PC-3 (cell line): ENCODE measurements around the gene CYTH3. TPM values are rescaled to one million over a fixed set of nuclear protein-coding genes. Genes with fewer than 3 reads are reported as not detected.

Experiments used
- ATAC-seq: fragments of 200-7000 bp; cut with Tn5 transposase; 2 replicates; pipeline ENCODE4 v1.9.1; 2020; ENCODE audit warnings: mild to moderate bottlenecking, moderate library complexity
- BruUV-seq: library from RNA; stranded (reverse); fragments of 400-500 nt; replicated peaks from 2 replicates; lab custom pipeline; 2021; lab: Mats Ljungman, UMichigan
- CTCF ChIA-PET: fragments of 300-600 bp; sonication (Branson Sonifier 250); formaldehyde crosslinking; loops from one replicate; lab custom pipeline; 2022; ENCODE audit warnings: antibody characterized with exemption; lab: Charles Lee
- POLR2A ChIA-PET: fragments of 300-600 bp; sonication (Branson Sonifier 250); formaldehyde crosslinking; loops from one replicate; lab custom pipeline; 2022; ENCODE audit warnings: antibody characterized with exemption; ENCODE audit not compliant: unreplicated experiment; lab: Charles Lee
- DNase-seq: peaks from one replicate; pipeline ENCODE4 v3.0.0-alpha.2; 2015
- H2AFZ ChIP-seq: fragments of 300-600 bp; sonication (generic); 2 replicates; pipeline ENCODE4 v1.6.0; 2016; ENCODE audit warnings: antibody characterized with exemption, low read length
- H3F3A ChIP-seq: fragments of 300-600 bp; sonication (generic); one replicate; pipeline ENCODE4 v1.6.0; 2017; ENCODE audit warnings: antibody characterized with exemption, low read length, control low read depth, mild to moderate bottlenecking; ENCODE audit not compliant: unreplicated experiment
- H3K27ac ChIP-seq: fragments of 300-600 bp; sonication (generic); 2 replicates; pipeline ENCODE4 v1.5.1; 2016; ENCODE audit warnings: mild to moderate bottlenecking, low read length
- H3K27me3 ChIP-seq: fragments of 300-600 bp; sonication (generic); 2 replicates; pipeline ENCODE4 v1.6.1; 2016; ENCODE audit warnings: low read length, mixed read lengths
- H3K36me3 ChIP-seq: fragments of 300-600 bp; sonication (generic); 2 replicates; pipeline ENCODE4 v1.6.1; 2016; ENCODE audit warnings: low read depth, mixed run types, low read length, mixed read lengths
- H3K4me1 ChIP-seq: fragments of 300-600 bp; sonication (generic); 2 replicates; pipeline ENCODE4 v1.5.1; 2016; ENCODE audit warnings: low read length; ENCODE audit not compliant: insufficient read depth
- H3K4me2 ChIP-seq: fragments of 300-600 bp; sonication (generic); 2 replicates; pipeline ENCODE4 v1.6.0; 2016; ENCODE audit warnings: low read length
- H3K4me3 ChIP-seq: fragments of 300-600 bp; sonication (generic); 2 replicates; pipeline ENCODE4 v1.5.1; 2016; ENCODE audit warnings: mild to moderate bottlenecking, low read length, mixed read lengths
- H3K79me2 ChIP-seq: fragments of 300-600 bp; sonication (generic); 2 replicates; pipeline ENCODE4 v1.6.1; 2017; ENCODE audit warnings: low read length, mixed read lengths
- H3K9ac ChIP-seq: fragments of 300-600 bp; sonication (generic); 2 replicates; pipeline ENCODE4 v1.6.0; 2016; ENCODE audit warnings: mild to moderate bottlenecking, low read length
- H3K9me2 ChIP-seq: fragments of 300-600 bp; sonication (generic); replicated peaks from 2 replicates; pipeline ENCODE4 v1.6.1; 2016; ENCODE audit warnings: mixed run types, low read length, mixed read lengths
- H3K9me3 ChIP-seq: fragments of 300-600 bp; sonication (generic); 2 replicates; pipeline ENCODE4 v1.6.1; 2016; ENCODE audit warnings: low read length, mixed read lengths
- H4K20me1 ChIP-seq: fragments of 300-600 bp; sonication (generic); 2 replicates; pipeline ENCODE4 v1.6.1; 2016; ENCODE audit warnings: low read length, mixed read lengths
- EZH2 ChIP-seq: fragments of 300-600 bp; sonication (generic); IDR thresholded peaks from one replicate; pipeline ENCODE4 v1.6.1; 2017; ENCODE audit warnings: antibody characterized with exemption, mild to moderate bottlenecking, low read length; ENCODE audit not compliant: unreplicated experiment
- EZH2phosphoT487 ChIP-seq: fragments of 300-600 bp; sonication (generic); IDR thresholded peaks from 2 replicates; pipeline ENCODE4 v1.6.1; 2018; ENCODE audit warnings: mild to moderate bottlenecking, antibody characterized with exemption, low read length, borderline replicate concordance
- intact Hi-C: fragments of 100-400 bp; cut with micrococcal nuclease; formaldehyde crosslinking; loops from 2 replicates; pipeline ENCODE4 v1.9.0; 2023
- total RNA-seq: library from RNA; depleted of rRNA; stranded (reverse); fragments of >200 nt; gene quantifications from 2 replicates; pipeline ENCODE4 v1.2.3, GENCODE V29; 2014
- TF ChIP-seq, protein P1 (sequence below): fragments of 300-600 bp; sonication (generic); conservative IDR thresholded peaks from 2 replicates; pipeline ENCODE4 v1.5.1; 2017; ENCODE audit warnings: antibody characterized with exemption, low read depth, mild to moderate bottlenecking, low read length

The CYTH3 gene
- total RNA-seq, 1 experiment from 2014 or later: 23.1 TPM

DNA sequence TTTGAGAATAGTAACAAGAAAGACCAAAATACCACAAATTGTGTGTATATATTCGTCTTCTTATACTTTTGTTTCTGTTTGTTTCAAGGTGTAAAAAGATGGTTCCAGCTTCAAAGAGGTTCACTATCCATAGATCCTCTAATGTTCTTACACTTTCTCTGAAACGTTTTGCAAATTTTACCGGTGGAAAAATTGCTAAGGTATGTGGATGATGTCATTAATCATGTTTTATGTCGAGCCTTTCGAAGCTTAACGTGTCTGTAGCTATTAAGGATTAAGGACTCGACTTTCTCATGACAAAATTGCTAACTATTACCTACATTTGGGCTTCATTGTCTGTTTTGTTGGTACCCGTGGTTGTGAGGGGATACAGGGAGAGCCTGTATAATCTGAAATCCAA, 128.4 kb downstream of the CYTH3 start:
- Histone ChIP-seq H3K9ac (no peak overlapping the region), H3K4me1 (no peaks in the 10 kb centered on the region), H3K4me2 (no peak overlapping the region), H3K9me3 (no peaks in the 10 kb centered on the region), H3K79me2 (no peaks in the 10 kb centered on the region), H3K27ac (no peak overlapping the region), H3K4me3 (no peak overlapping the region), H3K36me3 (peaks cover 39% of the 10 kb centered on the region), H3K9me2 (no peaks in the 10 kb centered on the region), H3F3A (no peaks in the 10 kb centered on the region), H2AFZ (no peak overlapping the region), H3K27me3 (no peaks in the 10 kb centered on the region), H4K20me1 (no peaks in the 10 kb centered on the region)
- DNase-seq (no peak), ATAC-seq (no peak)
- ChIA-PET CTCF (interaction anchor here (0.7 kb wide), 1 partner anchor 146 kb away, joined by 3 read pairs; no protein-coding TSS in a partner anchor), POLR2A (no interaction called here)
- TF ChIP-seq EZH2phosphoT487: no peak
- TF ChIP-seq, protein P1, sequence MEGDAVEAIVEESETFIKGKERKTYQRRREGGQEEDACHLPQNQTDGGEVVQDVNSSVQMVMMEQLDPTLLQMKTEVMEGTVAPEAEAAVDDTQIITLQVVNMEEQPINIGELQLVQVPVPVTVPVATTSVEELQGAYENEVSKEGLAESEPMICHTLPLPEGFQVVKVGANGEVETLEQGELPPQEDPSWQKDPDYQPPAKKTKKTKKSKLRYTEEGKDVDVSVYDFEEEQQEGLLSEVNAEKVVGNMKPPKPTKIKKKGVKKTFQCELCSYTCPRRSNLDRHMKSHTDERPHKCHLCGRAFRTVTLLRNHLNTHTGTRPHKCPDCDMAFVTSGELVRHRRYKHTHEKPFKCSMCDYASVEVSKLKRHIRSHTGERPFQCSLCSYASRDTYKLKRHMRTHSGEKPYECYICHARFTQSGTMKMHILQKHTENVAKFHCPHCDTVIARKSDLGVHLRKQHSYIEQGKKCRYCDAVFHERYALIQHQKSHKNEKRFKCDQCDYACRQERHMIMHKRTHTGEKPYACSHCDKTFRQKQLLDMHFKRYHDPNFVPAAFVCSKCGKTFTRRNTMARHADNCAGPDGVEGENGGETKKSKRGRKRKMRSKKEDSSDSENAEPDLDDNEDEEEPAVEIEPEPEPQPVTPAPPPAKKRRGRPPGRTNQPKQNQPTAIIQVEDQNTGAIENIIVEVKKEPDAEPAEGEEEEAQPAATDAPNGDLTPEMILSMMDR: no peak
- no peak for TF ChIP-seq EZH2
- intact Hi-C loops: no loop called here
- BruUV-seq: no TSS peak

DNA sequence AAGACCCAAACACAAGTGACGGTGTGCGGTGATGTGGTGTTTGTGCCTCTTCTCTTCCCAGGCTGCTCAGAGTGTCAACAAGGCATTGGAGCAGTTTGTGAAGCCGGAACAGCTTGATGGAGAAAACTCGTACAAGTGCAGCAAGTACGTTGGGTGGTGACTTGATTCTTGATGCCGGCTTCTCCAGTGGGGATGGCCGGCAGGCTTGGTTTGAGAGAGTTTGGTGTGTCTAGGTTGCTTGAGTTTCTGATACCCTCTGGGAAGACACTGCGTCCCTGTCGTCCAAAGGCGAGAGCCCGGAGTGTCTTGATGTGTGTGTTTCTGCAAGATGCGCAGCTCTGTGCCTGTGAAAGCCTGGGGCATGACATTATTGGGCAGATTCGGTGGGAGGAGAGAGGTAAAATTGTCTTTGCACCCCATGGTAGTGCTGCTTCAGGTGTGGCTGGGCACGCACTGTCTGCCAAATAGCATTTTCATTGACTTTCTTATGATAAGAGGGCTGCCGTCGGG, 129.5 kb downstream of the CYTH3 start:
- no peak overlapping the region for H3K4me3 ChIP-seq
- H3F3A ChIP-seq: no peaks in the 10 kb centered on the region
- H3K9me3 ChIP-seq: no peaks in the 10 kb centered on the region
- intact Hi-C loops: no loop called here
- H3K4me2 ChIP-seq: no peak overlapping the region
- H3K36me3 ChIP-seq: peaks cover 31% of the 10 kb centered on the region
- CTCF ChIA-PET: no interaction called here
- no peak overlapping the region for H3K9ac ChIP-seq
- DNase-seq (no peak), ATAC-seq (no peak)
- no peaks in the 10 kb centered on the region for H3K27me3 ChIP-seq
- no peaks in the 10 kb centered on the region for H4K20me1 ChIP-seq
- no peaks in the 10 kb centered on the region for H3K4me1 ChIP-seq
- TF ChIP-seq EZH2 (no peak), EZH2phosphoT487 (no peak)
- TF ChIP-seq, protein P1: no peak
- no peaks in the 10 kb centered on the region for H3K9me2 ChIP-seq
- BruUV-seq: no TSS peak
- no peak overlapping the region for H2AFZ ChIP-seq
- no peak overlapping the region for H3K27ac ChIP-seq
- H3K79me2 ChIP-seq: no peaks in the 10 kb centered on the region
- POLR2A ChIA-PET: no interaction called here

DNA sequence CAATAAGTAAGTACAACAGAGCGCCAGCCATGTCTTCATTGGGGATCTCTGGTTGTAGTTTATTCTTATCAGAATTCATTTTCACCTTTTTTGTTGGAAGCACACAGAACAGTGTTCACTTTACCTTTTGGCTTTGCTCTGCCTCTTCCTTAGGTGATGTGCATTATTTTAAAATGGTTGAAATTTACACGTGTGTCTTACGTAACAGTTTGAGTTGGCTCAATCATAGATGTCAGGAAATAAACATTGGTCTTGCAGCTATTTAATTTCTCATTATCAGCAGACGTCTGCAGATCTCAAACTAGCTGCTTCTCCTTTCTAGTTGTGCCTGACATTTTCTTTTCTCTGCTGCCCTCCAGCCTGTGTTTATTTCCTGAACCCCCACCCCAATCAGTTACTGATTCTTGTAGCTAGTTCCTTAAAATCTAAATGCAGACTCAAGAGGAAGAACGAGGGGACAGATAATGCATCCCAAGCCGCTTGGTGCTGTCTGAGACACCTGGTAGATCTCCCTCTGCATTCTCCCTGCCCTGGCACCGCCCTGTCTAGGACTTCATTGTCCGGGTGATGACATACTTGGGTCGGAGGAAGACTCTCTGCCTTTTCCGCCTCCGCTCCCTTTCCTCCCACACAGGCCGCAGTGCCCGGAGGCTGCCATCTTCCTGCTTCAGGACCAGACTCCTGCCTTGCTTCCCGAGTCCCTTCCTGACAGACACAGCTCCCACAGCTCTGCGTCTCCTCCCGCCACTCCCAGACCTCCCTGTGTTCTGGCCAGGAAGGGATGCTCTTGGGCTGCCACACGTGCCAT, 133.0 kb downstream of the CYTH3 start:
- no peaks in the 10 kb centered on the region for H3K79me2 ChIP-seq
- no peak for DNase-seq
- CTCF ChIA-PET: no interaction called here
- H3K4me3 ChIP-seq: no peak overlapping the region
- no peaks in the 10 kb centered on the region for H3F3A ChIP-seq
- H3K9me3 ChIP-seq: no peaks in the 10 kb centered on the region
- ATAC-seq: no peak
- no peak overlapping the region for H2AFZ ChIP-seq
- no peaks in the 10 kb centered on the region for H3K27me3 ChIP-seq
- no TSS peak for BruUV-seq
- POLR2A ChIA-PET: no interaction called here
- intact Hi-C loops: no loop called here
- TF ChIP-seq EZH2phosphoT487: no peak
- TF ChIP-seq EZH2: no peak
- TF ChIP-seq, protein P1: no peak
- H4K20me1 ChIP-seq: no peaks in the 10 kb centered on the region
- H3K9ac ChIP-seq: no peak overlapping the region
- H3K9me2 ChIP-seq: no peaks in the 10 kb centered on the region
- H3K27ac ChIP-seq: no peak overlapping the region
- no peaks in the 10 kb centered on the region for H3K4me1 ChIP-seq
- H3K4me2 ChIP-seq: no peak overlapping the region
- H3K36me3 ChIP-seq: peaks cover 13% of the 10 kb centered on the region
